ENCODE results near the gene FJX1.

Gene FJX1

GRCh38 chr11:35624316-35624715 is 6.1 kb downstream of the FJX1 start:
- no peak for DNase-seq (ENCODE audit: extremely low read depth, insufficient read length)
- Histone ChIP-seq H3K4me3 (replicated peaks; ENCODE audit: low read depth, low read length) (no peak overlapping the region), H3K36me3 (ENCODE audit: control insufficient read depth, insufficient read depth, low read length) (no peaks in the 10 kb centered on the region), H3K27me3 (replicated peaks; ENCODE audit: control insufficient read depth, insufficient read depth, low read length) (peaks cover 2% of the 10 kb centered on the region)
- TF ChIP-seq, protein P1, sequence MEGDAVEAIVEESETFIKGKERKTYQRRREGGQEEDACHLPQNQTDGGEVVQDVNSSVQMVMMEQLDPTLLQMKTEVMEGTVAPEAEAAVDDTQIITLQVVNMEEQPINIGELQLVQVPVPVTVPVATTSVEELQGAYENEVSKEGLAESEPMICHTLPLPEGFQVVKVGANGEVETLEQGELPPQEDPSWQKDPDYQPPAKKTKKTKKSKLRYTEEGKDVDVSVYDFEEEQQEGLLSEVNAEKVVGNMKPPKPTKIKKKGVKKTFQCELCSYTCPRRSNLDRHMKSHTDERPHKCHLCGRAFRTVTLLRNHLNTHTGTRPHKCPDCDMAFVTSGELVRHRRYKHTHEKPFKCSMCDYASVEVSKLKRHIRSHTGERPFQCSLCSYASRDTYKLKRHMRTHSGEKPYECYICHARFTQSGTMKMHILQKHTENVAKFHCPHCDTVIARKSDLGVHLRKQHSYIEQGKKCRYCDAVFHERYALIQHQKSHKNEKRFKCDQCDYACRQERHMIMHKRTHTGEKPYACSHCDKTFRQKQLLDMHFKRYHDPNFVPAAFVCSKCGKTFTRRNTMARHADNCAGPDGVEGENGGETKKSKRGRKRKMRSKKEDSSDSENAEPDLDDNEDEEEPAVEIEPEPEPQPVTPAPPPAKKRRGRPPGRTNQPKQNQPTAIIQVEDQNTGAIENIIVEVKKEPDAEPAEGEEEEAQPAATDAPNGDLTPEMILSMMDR (IDR thresholded peaks at IDR 0.05; ENCODE audit: insufficient read depth, low read length, poor library complexity, severe bottlenecking): no peak

DNA sequence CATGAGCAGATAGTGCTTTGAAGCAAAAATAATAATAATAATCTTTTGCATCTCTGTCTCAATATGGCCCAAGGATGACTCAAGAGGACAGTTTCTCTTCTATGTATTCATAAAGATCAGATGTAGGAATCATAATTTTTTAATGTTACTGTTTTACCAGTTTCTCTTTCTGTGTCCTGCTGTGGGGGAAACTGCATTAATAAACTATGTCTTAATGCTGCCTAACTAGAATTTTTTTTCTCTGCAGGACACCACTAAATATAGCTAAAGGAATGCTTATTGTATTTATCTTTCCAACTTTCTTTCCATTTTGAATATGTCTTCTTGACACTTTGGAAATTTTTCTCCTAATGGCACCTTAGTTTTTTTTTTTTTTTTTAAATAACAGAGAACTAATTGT is 6.5 kb downstream of the FJX1 start:
- Histone ChIP-seq H3K36me3 (ENCODE audit: control insufficient read depth, insufficient read depth, low read length) (no peaks in the 10 kb centered on the region), H3K27me3 (replicated peaks; ENCODE audit: control insufficient read depth, insufficient read depth, low read length) (peaks cover 2% of the 10 kb centered on the region), H3K4me3 (replicated peaks; ENCODE audit: low read depth, low read length) (no peak overlapping the region)
- no peak for DNase-seq (ENCODE audit: extremely low read depth, insufficient read length)
- TF ChIP-seq, protein P1 (IDR thresholded peaks at IDR 0.05; ENCODE audit: insufficient read depth, low read length, poor library complexity, severe bottlenecking): no peak

DNA sequence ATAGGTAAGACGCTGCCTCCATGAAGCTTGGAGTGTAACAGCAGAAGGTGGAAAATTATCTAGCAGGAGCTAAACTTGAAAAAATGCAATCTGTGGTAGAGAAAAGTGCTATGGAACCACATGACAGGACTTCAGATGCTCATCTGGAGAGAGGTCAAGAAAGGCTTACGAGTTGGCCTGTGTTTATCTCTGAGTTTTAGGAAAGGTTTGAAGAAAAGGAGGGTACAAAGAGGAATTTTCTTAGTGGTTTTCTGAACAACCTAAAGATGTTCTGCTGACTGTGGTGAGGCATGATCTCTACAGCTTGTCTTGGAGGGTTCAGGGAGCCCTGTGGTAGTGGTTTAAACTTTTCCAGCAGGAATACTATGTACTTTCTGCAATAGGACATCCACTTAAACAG is 8.2 kb downstream of the FJX1 start:
- TF ChIP-seq, protein P1 (IDR thresholded peaks at IDR 0.05; ENCODE audit: insufficient read depth, low read length, poor library complexity, severe bottlenecking): no peak
- Histone ChIP-seq H3K36me3 (ENCODE audit: control insufficient read depth, insufficient read depth, low read length) (no peaks in the 10 kb centered on the region), H3K27me3 (replicated peaks; ENCODE audit: control insufficient read depth, insufficient read depth, low read length) (peaks cover 2% of the 10 kb centered on the region), H3K4me3 (replicated peaks; ENCODE audit: low read depth, low read length) (no peak overlapping the region)
- DNase-seq (ENCODE audit: extremely low read depth, insufficient read length): no peak

- Histone ChIP-seq H3K27me3 (replicated peaks; ENCODE audit: control insufficient read depth, insufficient read depth, low read length) (peaks cover 2% of the 10 kb centered on the region), H3K4me3 (replicated peaks; ENCODE audit: low read depth, low read length) (no peak overlapping the region), H3K36me3 (ENCODE audit: control insufficient read depth, insufficient read depth, low read length) (no peaks in the 10 kb centered on the region)
- DNase-seq (ENCODE audit: extremely low read depth, insufficient read length): no peak
- TF ChIP-seq, protein P1 (IDR thresholded peaks at IDR 0.05; ENCODE audit: insufficient read depth, low read length, poor library complexity, severe bottlenecking): no peak
Measured at GRCh38 chr11:35629511-35629910, 11.3 kb downstream of the FJX1 start.

DNA sequence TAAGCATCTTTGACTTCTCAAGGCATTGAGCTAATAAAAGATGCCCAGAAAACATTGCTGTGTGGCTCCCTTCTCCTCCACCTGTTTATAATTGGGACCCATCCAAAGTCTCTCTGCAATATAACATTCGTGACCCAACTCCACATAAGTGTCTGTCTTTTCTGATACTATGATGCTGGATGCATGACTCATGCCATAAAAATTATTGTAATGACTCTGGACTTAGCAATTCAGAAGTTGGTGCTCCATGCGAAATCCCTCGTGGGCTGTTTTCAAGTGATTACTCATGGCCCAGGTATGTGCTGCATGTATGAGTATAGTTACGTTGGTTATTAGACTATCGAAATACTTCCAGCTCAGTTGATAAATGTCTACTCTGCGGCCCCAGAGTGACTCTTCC is 11.7 kb downstream of the FJX1 start:
- no peak overlapping the region for H3K4me3 ChIP-seq (replicated peaks; ENCODE audit: low read depth, low read length)
- DNase-seq (ENCODE audit: extremely low read depth, insufficient read length): no peak
- TF ChIP-seq, protein P1 (IDR thresholded peaks at IDR 0.05; ENCODE audit: insufficient read depth, low read length, poor library complexity, severe bottlenecking): no peak
- no peaks in the 10 kb centered on the region for H3K36me3 ChIP-seq (ENCODE audit: control insufficient read depth, insufficient read depth, low read length)
- peaks cover 2% of the 10 kb centered on the region for H3K27me3 ChIP-seq (replicated peaks; ENCODE audit: control insufficient read depth, insufficient read depth, low read length)

DNA sequence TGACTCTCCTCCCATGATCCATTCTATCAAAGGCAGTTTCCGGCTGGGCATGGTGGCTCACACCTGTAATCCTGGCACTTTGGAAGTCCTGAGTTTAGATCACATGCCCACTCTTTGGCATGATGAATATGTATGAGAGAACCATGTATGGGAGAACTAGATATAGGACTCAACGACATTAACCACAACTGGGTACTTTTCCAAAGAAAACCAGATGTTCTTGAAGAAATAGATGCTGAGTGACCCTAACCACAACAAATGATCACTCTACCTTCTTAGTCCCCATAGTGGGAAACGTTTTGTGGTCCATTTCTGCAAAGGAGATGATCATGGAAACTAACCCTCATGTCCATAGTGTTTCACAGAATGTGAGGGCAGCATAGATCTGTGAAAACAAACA is 13.6 kb downstream of the FJX1 start:
- TF ChIP-seq, protein P1 (IDR thresholded peaks at IDR 0.05; ENCODE audit: insufficient read depth, low read length, poor library complexity, severe bottlenecking): no peak
- Histone ChIP-seq H3K4me3 (replicated peaks; ENCODE audit: low read depth, low read length) (no peak overlapping the region), H3K36me3 (ENCODE audit: control insufficient read depth, insufficient read depth, low read length) (no peaks in the 10 kb centered on the region), H3K27me3 (replicated peaks; ENCODE audit: control insufficient read depth, insufficient read depth, low read length) (peaks cover 2% of the 10 kb centered on the region)
- DNase-seq (ENCODE audit: extremely low read depth, insufficient read length): no peak
